ENCODE results near the gene AP5S1. TPM values are rescaled to one million over a fixed set of nuclear protein-coding genes. Genes with fewer than 3 reads are reported as not detected.
A peak's percentile ranks its signal among the peaks of the same experiment; 100 is the strongest.

Gene AP5S1
- total and polyA plus RNA-seq, 2 of the 13 experiments (the other 11 are each of a cell fraction or from before 2014, with no cell fraction given): 7.9 to 23.2 TPM

- TF ChIP-seq ZNF746 (CRISPR knock-in tag; IDR thresholded peaks at IDR 0.05) (peak; percentile 50; the same call in 1 of the 2 replicates), BCL6 (CRISPR knock-in tag; IDR thresholded peaks at IDR 0.05) (no peak), ZNF615 (CRISPR knock-in tag; IDR thresholded peaks at IDR 0.05; ENCODE audit: borderline replicate concordance) (no peak), ZNF34 (CRISPR knock-in tag; IDR thresholded peaks at IDR 0.05; ENCODE audit: borderline replicate concordance) (no peak), CREM (IDR thresholded peaks at IDR 0.05) (no peak), CREM (CRISPR knock-in tag; IDR thresholded peaks at IDR 0.05) (no peak), ZNF501 (CRISPR knock-in tag; IDR thresholded peaks at IDR 0.05) (no peak), ZNF724P (CRISPR knock-in tag; IDR thresholded peaks at IDR 0.05; ENCODE audit: borderline replicate concordance) (0 out of 2 replicates have a peak, but pooled peaks have one; percentile 47), ATF1 (CRISPR knock-in tag; IDR thresholded peaks at IDR 0.05) (no peak), LCORL (IDR thresholded peaks at IDR 0.05) (no peak), LCORL (CRISPR knock-in tag; IDR thresholded peaks at IDR 0.05) (peak; percentile 2; the same call in 1 of the 2 replicates), CCDC6 (CRISPR knock-in tag; IDR thresholded peaks at IDR 0.05) (no peak), FOSL1 (CRISPR knock-in tag; IDR thresholded peaks at IDR 0.05; ENCODE audit: borderline replicate concordance) (no peak), ZNF224 (CRISPR knock-in tag; IDR thresholded peaks at IDR 0.05) (peak; percentile 73; the same call in 1 of the 2 replicates)
Measured at GRCh38 chr20:3777381-3777715, 43.0 kb upstream of the AP5S1 start (continued).

- H3K27ac ChIP-seq (ENCODE audit: extremely low read length, insufficient read depth, low read length): no peak overlapping the region
- peak overlapping the region; percentile 54 to 79 (median 55) for H3K4me3 ChIP-seq (replicated peaks in 1 of 3; ENCODE audit: insufficient read depth in 1 of 3, low read depth in 2 of 3, low read length in 3 of 3)
- H3K79me2 ChIP-seq (ENCODE audit: insufficient read depth, low read length): no peaks in the 10 kb centered on the region
- no peak for DNase-seq (ENCODE audit: low spot score)
- intact Hi-C loops (cut with micrococcal nuclease; ENCODE audit: unreplicated experiment) (no loop called here), in situ Hi-C loops (cut with HindIII; ENCODE audit: extremely low pct_ligation_motif_present, low pct_unique_long_range_greater_than_20kb) (no loop called here)
- ChIA-PET CTCF (ENCODE audit: low intra/inter-chr PET ratio, low total read pairs) (interaction anchor here (1.2 to 1.3 kb wide), 2 partner anchors 9 to 62 kb away, joined by 3 read pairs; no protein-coding TSS in a partner anchor), POLR2A (interaction anchor here (1.1 to 3.6 kb wide), 7 partner anchors 9 to 90 kb away, joined by 3 to 48 read pairs (median 4); partner anchors contain the start of genes ADISSP, AP5S1 and CENPB)
- H2AFZ ChIP-seq (ENCODE audit: low read length): peak overlapping the region; percentile 24
- peaks cover 44% of the 10 kb centered on the region for H3K4me1 ChIP-seq (ENCODE audit: insufficient read depth, low read length)
- peak overlapping the region; percentile 48; the same call in 1 of the 2 replicates for H3K9ac ChIP-seq (ENCODE audit: insufficient read depth, low read depth, low read length)
- WGBS (ENCODE audit: low lambda C conversion rate): 2% methylated on average over 51 of the region's 70 CpGs
- no TSS peak for BruUV-seq (replicated peaks)
- peak; percentile 49 for ATAC-seq
- no peaks in the 10 kb centered on the region for H3K9me3 ChIP-seq (ENCODE audit: low read length)
- FAIRE-seq: no peak
- H3K27me3 ChIP-seq (ENCODE audit: control insufficient read depth in 1 of 2, insufficient read depth in 2 of 2, low read length in 2 of 2): peaks cover 2 to 36% of the 10 kb centered on the region in 2 experiments
- H3K4me2 ChIP-seq (ENCODE audit: low read depth, low read length): peak overlapping the region; percentile 96
- H3K36me3 ChIP-seq (replicated peaks in 1 of 2; ENCODE audit: control insufficient read depth in 1 of 2, insufficient read depth in 2 of 2, low read length in 2 of 2): no peaks in the 10 kb centered on the region
- H4K20me1 ChIP-seq (ENCODE audit: insufficient read depth, low read length): no peaks in the 10 kb centered on the region
- TF ChIP-seq ZNF629 (CRISPR knock-in tag; conservative IDR thresholded peaks at IDR 0.05): peak; percentile 29; the same call in 1 of the 2 replicates
- TF ChIP-seq ZNF292 (CRISPR knock-in tag; IDR thresholded peaks at IDR 0.05; ENCODE audit: borderline replicate concordance, low read depth): no peak
- TF ChIP-seq KLF15 (CRISPR knock-in tag; IDR thresholded peaks at IDR 0.05; ENCODE audit: borderline replicate concordance): 0 out of 2 replicates have a peak, but pooled peaks have one; percentile 37
- TF ChIP-seq ZNF550 (CRISPR knock-in tag; IDR thresholded peaks at IDR 0.05; ENCODE audit: borderline replicate concordance): no peak
- 0 out of 2 replicates have a peak, but pooled peaks have one; percentile 36 for TF ChIP-seq KDM1A (CRISPR knock-in tag; IDR thresholded peaks at IDR 0.05)
- TF ChIP-seq SRF (IDR thresholded peaks at IDR 0.05; ENCODE audit: low read depth, low read length): no peak
- 0 out of 2 replicates have a peak, but pooled peaks have one; percentile 24 for TF ChIP-seq ZNF501 (CRISPR knock-in tag; IDR thresholded peaks at IDR 0.05)
- TF ChIP-seq CCDC6 (CRISPR knock-in tag; IDR thresholded peaks at IDR 0.05): no peak
- TF ChIP-seq ZNF460 (CRISPR knock-in tag; IDR thresholded peaks at IDR 0.05; ENCODE audit: borderline replicate concordance): no peak
- TF ChIP-seq NFE2L1 (CRISPR knock-in tag; IDR thresholded peaks at IDR 0.05; ENCODE audit: borderline replicate concordance): no peak
- peak; percentile 44; the same call in 1 of the 2 replicates for TF ChIP-seq HIVEP1 (CRISPR knock-in tag; IDR thresholded peaks at IDR 0.05)
- TF ChIP-seq ZSCAN12 (CRISPR knock-in tag; IDR thresholded peaks at IDR 0.05): no peak
- TF ChIP-seq SCMH1 (CRISPR knock-in tag; IDR thresholded peaks at IDR 0.05; ENCODE audit: borderline replicate concordance): no peak
- no peak for TF ChIP-seq KDM6A (CRISPR knock-in tag; IDR thresholded peaks at IDR 0.05; ENCODE audit: low read depth)
Measured at GRCh38 chr20:3777716-3778629, 42.4 kb upstream of the AP5S1 start.

Data from HepG2 (cell line).